Muscle of back (tissue), 11 donors: Measurements from ENCODE around the gene CYTH2. TPM values are rescaled to one million over a fixed set of nuclear protein-coding genes. Genes with fewer than 3 reads are reported as not detected.
"Not testable (repeated sequence)": the region's sequence is repeated elsewhere in the genome, so short reads cannot be mapped to it uniquely, and the experiment has no call there.

ENCODE experiments used
- DNase-seq, 3 donors: peaks; one replicate each; pipeline versions ENCODE4 v3.0.0 to v3.0.0-alpha.2; 2013
- polyA plus RNA-seq, 10 donors: library from polyadenylated mRNA; unstranded; fragments of 120-200 nt; gene quantifications; one replicate each; pipeline ENCODE4 v1.2.1, GENCODE V29; 2013; ENCODE audit not compliant: insufficient read length in 10 of 10

The CYTH2 gene
- polyA plus RNA-seq, 10 donors: 34.8 to 52.0 (median 40.0) TPM

DNA sequence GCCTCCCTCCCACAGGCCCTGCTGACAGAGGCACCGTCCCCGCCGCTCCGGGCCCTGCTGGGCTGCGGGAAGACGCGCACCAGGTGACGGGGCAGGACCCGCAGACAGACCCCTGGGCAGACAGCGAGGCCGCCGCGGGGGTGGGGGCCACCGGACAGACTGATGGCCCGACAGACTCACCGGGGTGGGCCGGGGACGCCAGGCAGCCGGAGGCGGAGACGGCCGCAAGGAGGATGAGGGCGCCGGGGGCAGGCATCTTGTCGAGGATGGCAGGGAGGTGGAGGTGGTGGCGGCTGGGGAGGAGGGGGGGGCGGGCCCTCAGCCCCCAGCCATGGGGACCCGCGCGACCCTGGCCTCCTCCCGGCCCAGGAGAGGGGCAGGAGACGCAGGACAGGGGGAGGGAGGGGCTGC lies 42.2 kb downstream of the CYTH2 start:
- no peak for DNase-seq

DNA sequence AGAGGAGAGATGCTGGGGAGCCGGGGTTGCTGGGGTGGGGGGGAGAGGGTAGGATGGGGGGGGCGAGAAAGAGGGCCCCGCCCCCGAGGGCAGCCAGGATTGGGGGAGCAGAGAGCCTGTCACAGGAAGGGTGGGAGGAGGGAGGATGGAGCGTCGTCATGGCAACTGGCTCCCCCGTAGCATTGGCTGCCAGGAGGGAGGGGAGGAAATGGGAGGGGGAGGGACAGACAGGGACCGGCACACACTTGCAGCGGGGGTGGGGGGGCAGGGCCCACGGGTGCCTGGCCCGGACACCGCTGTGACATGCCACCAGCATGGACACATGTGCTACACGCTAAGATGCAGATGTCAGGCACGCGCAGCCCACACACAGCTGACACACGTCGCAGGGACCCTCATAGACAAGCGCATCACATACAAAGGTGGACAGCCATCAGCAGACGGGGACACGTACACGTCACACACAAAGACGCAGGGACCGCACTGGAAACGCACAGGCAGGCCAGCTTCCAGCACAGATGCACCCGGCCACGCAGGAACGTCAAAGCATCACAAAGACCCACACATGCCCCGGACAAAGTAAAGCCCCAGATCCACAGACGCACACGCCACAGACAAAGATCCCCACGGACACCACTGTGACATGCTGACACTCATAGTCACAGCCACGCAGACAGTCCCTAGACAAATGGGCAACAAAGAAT lies 42.8 kb downstream of the CYTH2 start, which contains the start of gene LMTK3:
TSS of gene LMTK3 (minus strand) at position 36 of the 704 bp plus-strand sequence. CDS start 259 bp downstream, outside the sequence.
- peak in 1 of 3 donors; percentile 36 for DNase-seq

DNA sequence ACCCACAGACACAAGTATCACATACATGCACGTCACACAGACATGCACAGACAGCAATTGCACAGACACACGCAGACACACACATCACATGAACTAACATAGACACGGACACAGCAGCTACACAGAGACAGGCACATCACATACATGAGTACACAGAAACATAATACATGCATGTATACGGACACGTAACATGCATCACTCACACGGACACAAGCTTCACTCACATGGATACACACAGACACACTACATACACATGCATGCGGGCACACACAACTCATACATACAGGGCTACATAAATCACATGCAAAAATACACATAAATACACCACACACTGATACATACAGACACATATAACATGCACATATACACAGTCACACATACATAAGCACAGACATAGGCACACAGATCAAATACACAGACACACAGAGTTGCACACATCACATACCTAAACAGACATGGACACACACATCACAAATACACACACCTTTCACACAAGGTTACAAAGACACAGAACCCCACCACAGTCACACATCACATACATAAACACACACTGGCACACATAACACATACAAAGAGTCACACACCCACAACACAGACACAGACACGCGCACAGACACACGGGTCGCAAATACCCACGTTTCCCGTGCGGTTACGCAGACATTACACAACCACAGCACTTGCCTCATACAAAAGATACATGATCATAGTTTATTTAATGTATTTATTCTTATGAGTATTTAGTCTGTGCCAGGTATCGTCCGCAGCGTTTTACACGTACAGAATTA lies 43.5 kb downstream of the CYTH2 start:
- DNase-seq: peak in 1 of 3 donors; percentile 22

DNA sequence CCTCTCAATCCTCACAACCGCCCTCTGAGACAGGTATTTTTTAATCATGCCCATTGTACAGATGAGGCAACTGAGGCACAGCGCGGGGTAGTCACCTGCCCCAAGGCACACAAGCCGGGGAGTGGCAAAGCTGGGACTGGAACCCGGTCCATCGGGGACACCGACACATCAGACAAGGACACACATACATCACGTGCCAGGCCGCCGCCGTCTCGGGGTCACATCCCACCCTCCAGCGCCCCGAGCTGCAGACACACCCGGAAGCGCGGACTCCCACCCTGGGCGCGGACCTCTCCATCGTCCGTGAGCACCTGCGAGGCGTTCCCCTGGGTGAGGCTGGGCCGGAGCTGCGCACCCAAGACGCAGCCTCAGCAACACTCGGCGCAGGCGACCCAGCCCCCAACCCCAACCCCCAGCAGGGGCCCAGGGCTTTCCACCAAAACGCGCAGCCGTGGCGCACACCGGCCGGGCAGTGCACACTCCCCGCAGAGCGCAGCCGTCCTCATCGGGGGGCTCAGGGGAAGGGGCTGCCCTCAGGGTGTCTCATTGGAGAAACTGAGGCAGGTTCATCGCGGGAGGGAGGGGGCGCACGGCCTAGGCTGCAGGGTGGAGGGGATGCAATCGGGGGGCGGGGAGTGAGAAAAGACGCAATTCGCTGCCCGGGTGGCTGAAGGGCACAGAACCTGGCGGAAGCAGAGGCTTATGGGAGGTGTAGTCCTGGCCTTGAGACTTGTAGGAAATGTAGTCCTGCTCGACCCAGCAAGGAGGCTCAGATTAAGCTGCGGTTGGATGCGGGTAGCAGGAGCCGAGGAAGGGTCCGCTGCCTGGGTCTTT lies 44.3 kb downstream of the CYTH2 start:
- DNase-seq: peak in 1 of 3 donors; percentile 61

DNA sequence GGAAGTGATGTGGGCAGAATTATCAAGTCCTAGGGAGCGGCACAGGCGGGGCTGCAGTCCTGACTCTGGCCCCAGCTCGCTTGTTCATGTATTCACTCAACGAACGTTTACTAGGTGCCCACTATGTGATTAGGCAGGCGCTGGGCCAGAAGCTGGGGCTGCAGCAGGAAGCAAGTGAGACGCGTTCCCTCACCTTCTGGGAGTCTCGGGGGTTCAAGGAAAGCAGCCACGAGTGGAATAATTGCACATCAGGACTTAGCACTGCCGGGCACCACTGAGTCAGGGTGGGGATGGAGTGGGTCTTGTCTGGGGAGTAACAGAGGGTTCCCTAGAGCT lies 44.9 kb downstream of the CYTH2 start:
- no peak for DNase-seq

DNA sequence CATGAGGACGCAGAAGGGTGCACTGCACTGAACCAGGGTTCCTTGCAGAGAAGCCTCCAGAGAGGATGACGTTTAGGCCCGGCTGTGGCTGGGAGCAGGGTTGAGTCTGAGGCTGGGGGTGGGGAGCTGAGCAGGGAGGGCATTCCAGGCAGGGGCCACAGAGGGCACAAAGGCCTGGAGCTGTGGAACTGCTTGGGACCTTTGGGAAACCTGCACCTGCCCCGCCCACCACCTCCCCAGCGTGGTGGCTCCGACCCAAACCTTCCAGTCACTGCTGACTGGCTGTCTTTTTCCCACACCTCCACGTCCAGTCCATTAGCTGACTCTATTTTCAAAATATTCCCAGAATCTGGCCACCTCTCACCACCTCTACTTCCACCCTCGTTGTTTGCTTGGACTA lies 47.4 kb downstream of the CYTH2 start:
- DNase-seq: no peak

DNA sequence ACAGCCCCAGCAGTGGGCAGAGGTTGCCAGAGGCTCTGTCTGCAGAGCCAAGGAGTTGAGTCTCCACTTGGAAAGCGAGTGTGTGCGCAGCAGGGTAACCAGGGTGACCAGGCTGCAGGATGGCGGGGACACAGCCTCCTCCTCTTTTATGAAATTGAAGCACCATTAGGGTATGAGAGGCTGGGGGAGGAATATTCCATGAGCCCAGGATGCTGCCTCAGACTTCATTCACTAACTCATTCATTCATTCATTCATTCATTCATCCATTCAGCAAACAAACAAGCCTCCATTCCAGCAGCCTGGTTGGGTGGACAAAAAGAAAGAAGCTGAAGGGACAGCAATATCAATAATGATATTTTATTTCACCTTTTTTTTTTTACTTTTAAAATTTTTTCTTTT lies 49.0 kb downstream of the CYTH2 start:
- no peak for DNase-seq

DNA sequence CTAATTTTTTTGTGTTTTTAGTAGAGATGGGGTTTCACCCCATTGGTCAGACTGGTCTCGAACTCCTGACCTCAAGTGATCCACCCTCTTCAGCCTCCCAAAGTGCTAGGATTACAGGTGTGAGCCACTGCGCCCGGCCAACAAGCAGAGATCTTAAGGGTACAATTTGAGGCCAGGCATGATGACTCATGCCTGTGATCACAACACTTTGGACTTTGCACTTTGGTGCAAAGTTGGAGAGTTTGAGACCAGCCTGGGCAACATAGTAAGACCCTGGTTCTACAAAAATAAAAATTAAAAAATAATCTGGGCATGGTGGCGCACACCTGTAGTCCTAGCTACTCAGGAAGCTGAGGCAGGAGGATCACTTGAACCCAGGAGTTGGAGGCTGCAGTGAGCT lies 50.3 kb downstream of the CYTH2 start:
- DNase-seq: not testable (repeated sequence)

DNA sequence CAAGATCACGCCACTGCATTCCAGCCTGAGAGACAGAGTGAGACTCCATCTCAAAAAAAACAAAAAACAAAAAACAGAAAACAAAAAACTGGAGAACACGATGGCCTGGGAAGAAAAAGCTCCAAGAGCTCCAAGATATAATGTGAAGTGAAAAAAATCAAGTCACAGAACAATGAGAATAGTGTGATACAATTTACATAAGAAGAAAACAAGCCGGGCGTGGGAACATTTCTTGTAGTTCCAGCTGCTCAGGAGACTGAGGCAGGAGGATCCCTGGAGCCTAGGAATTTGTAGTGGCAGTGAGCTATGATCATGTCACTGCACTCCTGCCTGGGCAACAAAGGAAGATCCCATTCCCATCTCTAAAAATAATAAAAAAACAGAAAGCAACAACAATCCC lies 51.0 kb downstream of the CYTH2 start:
- DNase-seq: no peak

DNA sequence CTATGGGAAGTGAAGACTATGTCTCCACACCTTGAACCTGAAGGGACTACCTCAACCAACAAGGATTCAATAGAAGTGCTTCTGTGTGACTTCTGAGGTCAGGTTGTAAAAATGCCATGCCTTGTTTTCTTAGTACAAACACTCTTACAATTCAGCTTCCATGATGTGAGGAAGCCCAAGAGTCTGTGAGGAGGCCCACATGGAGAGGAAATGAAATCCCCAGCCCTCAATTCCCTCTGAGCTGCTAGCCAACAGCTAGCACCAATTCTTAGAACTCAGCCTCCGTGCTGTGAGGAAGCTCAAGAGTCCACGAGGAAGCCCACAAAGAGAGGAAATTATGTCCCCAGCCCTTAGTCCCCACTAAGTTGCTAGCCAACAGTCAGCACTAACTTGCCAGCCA lies 55.1 kb downstream of the CYTH2 start:
- no peak for DNase-seq

DNA sequence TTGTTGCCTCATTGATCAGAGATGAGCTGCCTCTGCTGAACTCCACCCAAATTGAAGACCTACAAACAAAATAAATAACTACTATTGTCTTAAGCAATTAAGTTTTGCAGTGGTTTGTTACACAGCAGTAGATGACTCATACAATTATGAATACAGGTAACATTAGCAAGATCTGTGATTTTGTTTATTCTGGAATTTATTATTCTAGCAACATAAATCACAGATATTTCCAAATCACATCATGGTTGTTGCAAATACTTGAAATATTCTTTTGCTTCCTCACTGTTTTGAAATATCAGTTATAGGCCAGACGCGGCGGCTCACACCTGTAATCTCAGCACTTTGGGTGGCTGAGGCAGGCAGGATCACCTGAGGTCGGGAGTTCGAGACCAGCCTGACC lies 55.6 kb downstream of the CYTH2 start:
- no peak for DNase-seq

DNA sequence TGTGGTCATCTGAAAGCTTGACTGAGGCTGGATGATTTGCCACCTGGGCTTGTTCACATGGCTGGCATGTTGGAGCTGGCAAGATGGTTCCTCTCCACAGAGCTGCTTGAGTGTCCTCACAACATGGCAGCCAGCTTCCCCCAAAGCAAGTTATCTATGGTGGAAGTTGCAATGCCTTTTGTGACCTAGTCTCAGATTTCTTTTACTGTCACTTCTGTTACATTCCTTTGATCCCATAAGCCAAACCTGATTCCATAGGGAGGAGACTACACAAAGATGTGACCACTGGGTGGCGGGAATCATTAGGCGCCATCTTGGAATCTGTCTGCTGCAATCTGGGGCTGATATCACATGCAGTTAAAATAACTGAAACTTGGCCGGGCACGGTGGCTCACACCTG lies 60.0 kb downstream of the CYTH2 start:
- no peak for DNase-seq

DNA sequence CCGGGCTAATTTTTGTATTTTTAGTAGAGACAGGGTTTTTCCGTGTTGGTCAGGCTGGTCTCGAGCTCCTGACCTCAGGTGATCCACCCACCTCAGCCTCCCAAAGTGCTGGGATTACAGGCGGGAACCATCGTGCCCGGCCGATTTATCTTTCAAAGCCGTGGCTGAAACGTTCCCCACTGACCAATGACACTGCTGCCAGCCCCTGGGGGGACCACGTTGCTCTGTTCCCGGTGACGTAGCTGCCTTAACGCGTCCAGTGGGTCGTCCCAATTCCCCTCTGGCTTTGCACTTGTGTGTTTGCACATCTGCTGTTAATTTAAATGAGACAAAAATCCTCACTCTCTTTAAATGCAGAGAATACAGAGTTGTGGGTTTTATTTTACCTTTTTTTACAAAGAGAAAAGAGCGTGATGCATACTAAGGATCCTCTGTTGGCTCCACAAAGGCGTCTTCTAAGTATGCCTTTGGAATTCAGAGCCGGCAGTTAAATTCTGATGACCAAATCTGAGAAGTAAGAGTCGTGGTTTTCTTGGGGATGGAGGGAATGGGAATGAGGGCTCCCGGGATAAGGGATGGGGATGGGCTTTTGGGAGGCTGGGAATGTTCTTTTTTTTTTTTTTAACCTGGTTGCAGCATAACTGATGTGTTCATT lies 61.0 kb downstream of the CYTH2 start:
- DNase-seq: no peak

DNA sequence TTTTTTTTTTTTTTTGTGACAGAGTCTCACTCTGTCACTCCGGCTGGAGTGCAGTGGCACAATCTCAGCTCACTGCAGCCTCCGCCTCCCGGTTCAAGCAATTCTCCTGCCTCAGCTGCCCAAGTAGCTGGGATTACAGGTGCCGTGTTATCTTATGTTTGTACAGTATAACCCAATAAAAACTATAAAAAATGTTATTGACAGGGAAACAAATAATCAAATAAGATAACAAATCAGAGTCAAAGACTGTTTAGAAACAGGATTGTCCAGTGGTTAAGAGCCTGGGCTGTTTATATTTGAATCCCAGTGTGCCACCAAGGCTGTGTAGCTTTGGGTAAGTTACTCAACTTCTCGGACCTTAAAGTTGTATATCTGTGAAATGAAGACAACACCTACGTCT lies 61.6 kb downstream of the CYTH2 start:
- DNase-seq: no peak

Other genes starting within 250 kb of the CYTH2 start
- 10 to 100 TPM; 29.1 to 62.3 (median 39.7) TPM for gene CARD8, start 213.5 kb upstream of the CYTH2 start, polyA plus RNA-seq
- gene ZNF114, start 199.3 kb upstream of the CYTH2 start, polyA plus RNA-seq: 1 to 10 TPM; 2.0 to 4.7 (median 2.5) TPM
- gene EMP3, start 143.8 kb upstream of the CYTH2 start, polyA plus RNA-seq: 100 to 1,000 TPM; 123 to 174 (median 150) TPM
- gene TMEM143, start 105.4 kb upstream of the CYTH2 start, polyA plus RNA-seq: 10 to 100 TPM in 9 of 10 donors, 1 to 10 TPM in 1; 8.3 to 18.0 (median 14.3) TPM
- gene SYNGR4, start 105.0 kb upstream of the CYTH2 start, polyA plus RNA-seq: under 1 TPM in 2 of 10 donors, not detected in 8; 0.33 to 0.34 TPM
- 100 to 1,000 TPM in 9 of 10 donors, 10 to 100 TPM in 1; 99.5 to 140 (median 124) TPM for gene KDELR1, start 77.8 kb upstream of the CYTH2 start, polyA plus RNA-seq
- gene GRIN2D, start 75.7 kb upstream of the CYTH2 start, polyA plus RNA-seq: 1 to 10 TPM in 8 of 10 donors, under 1 TPM in 2; 0.83 to 2.5 (median 1.3) TPM
- gene GRWD1, start 23.4 kb upstream of the CYTH2 start, polyA plus RNA-seq: 10 to 100 TPM; 14.9 to 27.8 (median 22.3) TPM
- 1 to 10 TPM in 2 of 10 donors, under 1 TPM in 8; 0.59 to 1.1 (median 0.72) TPM for gene KCNJ14, start 13.8 kb upstream of the CYTH2 start, polyA plus RNA-seq
- gene LMTK3, start 42.5 kb downstream of the CYTH2 start, polyA plus RNA-seq: under 1 TPM in 7 of 10 donors, not detected in 3; 0.04 to 0.70 (median 0.28) TPM
- gene SULT2B1, start 82.8 kb downstream of the CYTH2 start, polyA plus RNA-seq: 1 to 10 TPM in 2 of 10 donors, under 1 TPM in 4, not detected in 4; 0.21 to 3.5 (median 0.40) TPM
- not detected for gene SPACA4, start 137.4 kb downstream of the CYTH2 start, polyA plus RNA-seq
- 1 to 10 TPM in 1 of 10 donors, under 1 TPM in 4, not detected in 5; 0.16 to 1.8 (median 0.24) TPM for gene FAM83E, start 145.7 kb downstream of the CYTH2 start, polyA plus RNA-seq
- 1,000 to 10,000 TPM; 1,102 to 2,024 (median 1,616) TPM for gene RPL18, start 149.8 kb downstream of the CYTH2 start, polyA plus RNA-seq
- 1 to 10 TPM; 5.3 to 8.5 (median 7.4) TPM for gene SPHK2, start 150.1 kb downstream of the CYTH2 start, polyA plus RNA-seq
- gene DBP, start 168.0 kb downstream of the CYTH2 start, polyA plus RNA-seq: 1 to 10 TPM; 3.9 to 9.7 (median 6.0) TPM
- gene CA11, start 176.8 kb downstream of the CYTH2 start, polyA plus RNA-seq: 10 to 100 TPM in 3 of 10 donors, 1 to 10 TPM in 7; 4.5 to 15.7 (median 9.0) TPM
- 1 to 10 TPM in 8 of 10 donors, under 1 TPM in 2; 0.67 to 9.6 (median 2.3) TPM for gene NTN5, start 203.6 kb downstream of the CYTH2 start, polyA plus RNA-seq
- gene FUT2, start 226.6 kb downstream of the CYTH2 start, polyA plus RNA-seq: 1 to 10 TPM in 2 of 10 donors, under 1 TPM in 8; 0.39 to 1.2 (median 0.83) TPM